Brain microvascular endothelial cell (primary cell): ENCODE measurements around the gene HHATL.
A peak's percentile ranks its signal among the peaks of the same experiment; 100 is the strongest.

Source experiments
- DNase-seq: peaks from one replicate; pipeline ENCODE4 v3.0.0-alpha.2; 2020
- H3K27ac ChIP-seq: fragments of 250-450 bp; sonication (Bioruptor Pico); 2 replicates; pipeline ENCODE4 v1.5.1; 2020; ENCODE audit warnings: mild to moderate bottlenecking, moderate library complexity
- H3K27me3 ChIP-seq: fragments of 250-450 bp; sonication (Bioruptor Pico); replicated peaks from 2 replicates; pipeline ENCODE4 v1.5.1; 2020; ENCODE audit warnings: mild to moderate bottlenecking
- H3K36me3 ChIP-seq: fragments of 250-450 bp; sonication (Bioruptor Pico); replicated peaks from 2 replicates; pipeline ENCODE4 v1.5.1; 2020; ENCODE audit warnings: mild to moderate bottlenecking
- H3K4me3 ChIP-seq: 2 replicates; pipeline ENCODE4 v1.5.1; 2011; ENCODE audit warnings: low read depth, mild to moderate bottlenecking, control low read depth, low read length, moderate library complexity
- CTCF ChIP-seq: IDR thresholded peaks from 2 replicates; pipeline ENCODE4 v1.5.1; 2011; ENCODE audit warnings: low read depth, mild to moderate bottlenecking, moderate library complexity, low read length, control low read depth, inconsistent platforms; ENCODE audit errors: missing control alignments
- in situ Hi-C: cut with HindIII; loops from 2 replicates; pipeline ENCODE4 v1.10.0; 2017; ENCODE audit warnings: low sequenced_read_pairs, low pct_ligation_motif_present

The HHATL gene

GRCh38 chr3:42685891-42686820 lies 16.4 kb downstream of the HHATL start:
- peaks cover 13% of the 10 kb centered on the region for H3K27me3 ChIP-seq
- TF ChIP-seq CTCF: no peak
- no peak for DNase-seq
- no peak overlapping the region for H3K4me3 ChIP-seq
- no peak overlapping the region for H3K27ac ChIP-seq
- in situ Hi-C loops: no loop called here
- no peaks in the 10 kb centered on the region for H3K36me3 ChIP-seq

- no peak within 1 kb of the TSS for H3K4me3 ChIP-seq
- H3K36me3 ChIP-seq: no peaks in the 10 kb centered on the region
- peaks cover 11% of the 10 kb centered on the region for H3K27me3 ChIP-seq
- TF ChIP-seq CTCF: no peak
- no peak within 1 kb of the TSS for H3K27ac ChIP-seq
- in situ Hi-C loops: no loop called here
- no peak for DNase-seq
Measured at GRCh38 chr3:42685363-42685881, 17.2 kb downstream of the HHATL start, which contains the start of gene KLHL40. TSS of gene KLHL40 (plus strand) at chr3:42685537. CDS start at chr3:42685619, 82 bp downstream.

- Histone ChIP-seq H3K36me3 (no peaks in the 10 kb centered on the region), H3K27me3 (peaks cover 9% of the 10 kb centered on the region), H3K4me3 (no peak overlapping the region), H3K27ac (no peak overlapping the region)
- in situ Hi-C loops: no loop called here
- TF ChIP-seq CTCF: no peak
- no peak for DNase-seq
Measured at GRCh38 chr3:42684632-42685362, 17.8 kb downstream of the HHATL start.

- H3K36me3 ChIP-seq: no peaks in the 10 kb centered on the region
- H3K27ac ChIP-seq: no peak overlapping the region
- peaks cover 4% of the 10 kb centered on the region for H3K27me3 ChIP-seq
- peak; percentile 96 for DNase-seq
- no peak overlapping the region for H3K4me3 ChIP-seq
- TF ChIP-seq CTCF: no peak
- in situ Hi-C loops: no loop called here
Measured at GRCh38 chr3:42683875-42684598, 18.6 kb downstream of the HHATL start.

- Histone ChIP-seq H3K27me3 (peaks cover 4% of the 10 kb centered on the region), H3K4me3 (no peak overlapping the region), H3K27ac (no peak overlapping the region), H3K36me3 (no peaks in the 10 kb centered on the region)
- in situ Hi-C loops: no loop called here
- no peak for TF ChIP-seq CTCF
- DNase-seq: no peak
Measured at GRCh38 chr3:42682301-42683070, 20.1 kb downstream of the HHATL start.
